ENCODE measurements around the gene LIPG.

LIPG gene

DNA sequence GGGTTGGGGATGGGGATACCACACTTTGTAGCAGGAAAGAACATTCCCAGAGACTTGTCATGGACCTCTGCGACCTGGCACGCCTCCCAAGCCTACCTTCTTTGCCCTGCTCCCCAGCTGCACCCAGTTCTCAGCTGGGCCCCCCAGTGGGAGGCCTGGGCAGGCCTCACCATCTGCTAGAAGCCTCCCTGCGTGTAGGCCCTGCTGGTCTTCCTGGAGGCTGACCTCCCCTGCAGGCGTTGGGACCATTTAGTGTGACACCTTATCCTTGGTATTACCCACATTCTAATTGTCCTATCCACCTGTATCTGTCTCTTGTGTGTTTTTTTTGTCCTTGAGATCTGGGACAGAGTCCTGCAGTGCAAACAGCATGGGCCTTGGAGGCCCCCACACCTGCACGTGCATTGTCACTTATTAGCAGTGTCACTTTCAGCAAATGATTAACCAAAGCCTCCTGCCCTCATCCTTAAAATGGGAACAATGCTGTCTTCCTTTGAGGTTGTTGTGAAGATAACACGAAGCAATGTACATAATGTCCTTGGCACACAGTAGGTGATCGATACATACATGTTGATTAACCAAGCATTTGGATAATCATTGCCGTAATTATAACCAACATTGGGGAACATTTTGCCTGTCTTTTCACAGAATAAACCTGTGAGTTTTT, 77.2 kb downstream of the LIPG start:
- no peak for DNase-seq (ENCODE audit: low spot score)

DNA sequence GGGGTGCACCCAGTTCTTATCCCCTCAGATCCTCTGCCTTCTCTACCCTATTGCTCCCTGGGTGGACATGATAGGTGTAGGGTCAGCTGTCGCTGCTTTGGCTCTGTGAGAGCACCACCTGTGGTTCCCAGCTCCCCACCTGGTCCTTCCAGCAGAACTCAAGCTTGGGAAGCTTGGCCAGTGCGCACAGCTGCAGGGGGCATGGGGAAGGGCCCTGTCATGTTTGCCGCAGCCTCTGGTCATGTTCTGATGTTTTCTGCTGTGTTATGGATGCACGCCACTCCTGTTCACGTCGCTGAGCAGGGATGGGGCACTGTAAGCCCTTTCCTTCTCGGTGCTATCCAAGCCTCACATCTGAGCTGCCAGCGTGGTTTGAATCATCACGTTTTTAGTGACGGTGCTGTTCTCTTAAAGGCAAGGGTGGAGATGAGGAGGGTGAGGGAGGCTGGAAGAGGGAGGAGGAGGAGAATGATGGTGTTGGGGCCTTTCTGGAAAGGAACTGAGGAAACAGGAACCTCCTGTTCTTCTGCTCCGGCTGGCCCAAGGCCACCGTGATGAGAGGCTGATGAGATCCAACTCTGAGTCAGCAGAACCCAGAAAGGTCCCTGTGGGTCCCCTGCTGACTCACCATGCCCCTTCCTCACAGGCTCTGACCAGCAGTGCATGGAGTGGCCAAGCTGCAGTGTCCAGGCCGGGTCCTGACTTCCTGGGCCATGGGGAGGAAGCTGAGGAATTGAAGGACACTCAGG, 78.0 kb downstream of the LIPG start:
- DNase-seq (ENCODE audit: low spot score) = peak; percentile 20

DNA sequence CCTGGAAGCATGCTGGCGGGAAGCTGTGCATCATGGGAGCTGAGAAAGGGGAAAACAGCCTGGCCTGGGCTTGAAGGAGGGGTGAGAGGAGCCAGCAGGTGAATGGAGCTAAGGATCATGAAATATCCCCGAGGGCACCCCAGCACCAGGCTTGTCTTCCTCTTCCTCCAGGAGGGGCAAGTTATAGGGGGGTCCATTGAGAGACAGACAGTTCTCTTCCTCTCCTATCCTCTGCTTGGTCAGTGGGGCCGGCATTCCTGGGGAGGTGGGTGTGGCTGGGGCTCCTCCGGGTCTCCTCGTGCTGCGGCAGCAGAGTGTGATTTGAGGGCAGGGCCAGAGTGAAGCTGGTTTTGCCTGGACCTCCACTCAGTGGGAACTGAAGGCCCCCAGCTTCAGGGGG, 78.9 kb downstream of the LIPG start:
- peak; percentile 27 for DNase-seq (ENCODE audit: low spot score)

DNA sequence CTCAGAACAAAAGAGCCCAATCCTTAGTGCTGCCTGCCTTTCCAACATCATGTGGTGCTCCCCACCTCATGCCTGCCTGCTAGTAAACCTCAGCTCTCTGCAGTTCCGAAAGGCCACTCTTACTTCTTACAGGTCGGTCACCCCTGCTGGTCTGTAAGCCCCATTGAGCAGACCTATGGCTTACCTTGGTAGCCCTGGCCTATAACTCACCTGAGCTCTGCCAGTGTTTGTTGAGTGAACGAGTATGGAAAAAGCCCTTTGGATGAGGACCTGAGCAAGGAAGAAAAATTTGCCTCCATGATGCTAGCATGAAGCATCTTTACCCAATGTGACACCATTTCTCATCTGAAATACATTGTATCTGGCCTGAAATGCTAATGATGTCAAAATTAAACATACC, 83.3 kb downstream of the LIPG start:
- DNase-seq (ENCODE audit: low spot score) = no peak

DNA sequence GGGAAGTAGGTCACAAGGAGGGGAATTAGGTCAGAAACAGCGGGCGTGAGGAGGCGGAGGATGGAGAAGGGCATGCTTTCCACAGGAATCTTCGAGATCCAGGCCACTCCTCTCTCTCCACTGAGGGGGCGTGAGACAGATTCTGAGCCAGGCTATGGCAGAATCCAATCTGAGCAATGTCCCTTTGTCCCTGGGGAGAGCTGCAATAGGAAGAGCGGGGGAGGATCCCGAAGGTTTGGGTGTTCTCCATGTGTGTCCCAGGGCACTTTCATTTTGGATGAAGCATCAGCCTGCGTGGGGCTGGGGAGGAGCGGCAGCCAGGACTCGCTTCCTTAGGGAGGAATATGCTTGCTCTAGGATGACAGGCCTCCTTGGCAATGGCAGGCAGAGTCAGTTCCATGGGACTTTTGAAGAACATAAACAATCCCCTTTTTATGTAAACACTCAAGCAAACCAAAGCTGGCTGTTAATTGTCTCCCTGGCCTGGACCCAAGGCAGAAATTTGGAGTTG, 84.0 kb downstream of the LIPG start:
- no peak for DNase-seq (ENCODE audit: low spot score)

DNA sequence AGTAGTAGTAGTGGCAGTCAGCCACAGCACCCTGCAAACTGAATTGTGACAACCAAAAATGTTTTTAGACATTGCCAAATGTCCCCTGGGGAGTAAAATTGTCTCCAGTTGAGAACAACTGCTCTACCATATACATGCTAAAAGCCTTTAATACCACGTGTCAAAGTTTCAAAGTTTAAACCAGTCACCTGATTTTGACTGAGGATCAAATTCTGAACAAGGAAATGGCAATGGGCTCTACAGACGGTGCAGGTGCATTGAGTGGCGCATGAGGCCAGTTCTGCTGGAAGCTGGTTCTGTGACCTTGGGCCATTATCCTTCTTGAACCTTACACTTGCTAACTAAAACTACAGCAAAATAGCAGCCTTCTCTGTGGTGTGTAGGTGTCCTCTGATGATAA, 85.0 kb downstream of the LIPG start:
- no peak for DNase-seq (ENCODE audit: low spot score)

DNA sequence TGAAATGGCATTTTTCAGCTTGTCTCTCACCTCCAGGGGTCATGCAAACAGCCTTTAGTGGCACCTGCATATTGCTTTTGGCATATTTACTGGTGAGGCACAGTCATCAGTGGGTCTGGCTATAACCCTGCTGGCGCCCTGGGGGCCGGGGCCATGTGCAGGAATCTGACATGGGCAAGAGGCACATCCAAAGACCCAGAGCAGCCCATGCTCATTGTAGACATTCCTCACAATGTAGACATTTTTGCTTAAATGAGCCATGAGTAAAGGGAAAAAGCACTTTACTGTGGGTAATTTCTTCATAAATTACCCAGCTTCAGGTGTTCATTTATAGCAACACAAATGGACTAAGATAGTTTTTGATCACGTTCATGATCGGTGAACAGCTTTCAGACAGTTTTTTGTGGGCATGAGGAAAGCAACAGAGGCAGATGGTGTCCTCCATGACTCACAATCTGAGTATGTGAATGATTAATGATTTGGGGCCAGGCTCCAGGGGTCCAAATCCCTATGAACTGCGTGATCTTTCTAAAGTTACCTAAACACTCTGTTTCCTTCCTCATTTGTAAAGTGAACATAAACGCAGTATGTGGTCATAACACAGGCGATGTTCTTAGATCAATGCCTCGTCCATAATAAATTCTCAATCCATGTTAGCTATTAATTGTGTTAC, 85.8 kb downstream of the LIPG start:
- no peak for DNase-seq (ENCODE audit: low spot score)

DNA sequence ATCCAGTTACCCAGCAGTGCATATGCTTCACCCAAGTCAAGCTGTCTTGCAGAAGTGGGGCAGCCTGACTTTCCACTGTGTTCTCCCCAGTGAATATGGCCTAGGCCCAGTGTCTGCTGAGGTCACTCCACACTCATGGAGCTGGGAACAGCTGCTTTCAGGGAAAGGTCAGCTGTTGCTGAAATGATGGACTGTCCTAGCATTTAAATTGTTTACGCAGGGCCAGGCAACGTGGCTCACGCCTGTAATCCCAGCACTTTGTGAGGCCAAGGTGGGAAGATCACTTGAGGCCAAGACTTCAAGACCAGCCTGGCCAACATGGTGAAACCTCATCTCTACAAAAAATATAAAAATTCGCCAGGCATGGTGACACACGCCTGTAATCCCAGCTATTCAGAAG, 86.5 kb downstream of the LIPG start:
- no peak for DNase-seq (ENCODE audit: low spot score)

Data from D341Med (cell line).